Right lobe of liver (tissue), 4 donors: Measurements from ENCODE around the gene TCEAL1.

ENCODE experiments used
- CTCF ChIP-seq, 4 donors: fragments of 200-600 bp in 3 of 4; fragments of 450-650 bp in 1 of 4; IDR thresholded peaks; one replicate each; pipeline versions ENCODE4 v1.5.1 to v1.8.0; 2016 to 2022; ENCODE audit warnings: antibody characterized with exemption in 4 of 4, mild to moderate bottlenecking in 2 of 4
- POLR2A ChIP-seq: fragments of 450-650 bp; IDR thresholded peaks from one replicate; pipeline ENCODE4 v1.6.1; 2017; ENCODE audit warnings: antibody characterized with exemption, mild to moderate bottlenecking
- donor health status: DM: no; HTN: no; CAD: no.
- donor health status: DM: no; HTN: no; CAD: no.
- donor health status: DM: no; HTN: yes; CAD: no.

- TF ChIP-seq CTCF (IDR thresholded peaks at IDR 0.05) (no peak), POLR2A (no peak)
Observed at GRCh38 chrX:103624111-103624510, 4.7 kb upstream of the TCEAL1 start.
